Tibial nerve (tissue), 4 donors: ENCODE data around the gene RMI2.

Source experiments
- EP300 ChIP-seq, 2 donors: sonication (generic); formaldehyde crosslinking; IDR thresholded peaks; one replicate each; pipeline ENCODE4 v1.6.1; 2017; ENCODE audit warnings: antibody characterized with exemption in 2 of 2, mild to moderate bottlenecking in 1 of 2
- POLR2A ChIP-seq, 2 donors: fragments of 450-650 bp; IDR thresholded peaks; one replicate each; pipeline ENCODE4 v1.6.1; 2017; ENCODE audit warnings: antibody characterized with exemption in 2 of 2, mild to moderate bottlenecking in 2 of 2, moderate library complexity in 2 of 2
- TF ChIP-seq, protein P1 (sequence below), 5 experiments: fragments of 200-600 bp in 3 of 5; fragments of 450-650 bp in 2 of 5; sonication (generic) in 3 of 5; IDR thresholded peaks; one replicate each; pipeline ENCODE4 v1.5.1; 2016 to 2019; ENCODE audit warnings: antibody characterized with exemption in 5 of 5, mild to moderate bottlenecking in 3 of 5, moderate library complexity in 2 of 5

DNA sequence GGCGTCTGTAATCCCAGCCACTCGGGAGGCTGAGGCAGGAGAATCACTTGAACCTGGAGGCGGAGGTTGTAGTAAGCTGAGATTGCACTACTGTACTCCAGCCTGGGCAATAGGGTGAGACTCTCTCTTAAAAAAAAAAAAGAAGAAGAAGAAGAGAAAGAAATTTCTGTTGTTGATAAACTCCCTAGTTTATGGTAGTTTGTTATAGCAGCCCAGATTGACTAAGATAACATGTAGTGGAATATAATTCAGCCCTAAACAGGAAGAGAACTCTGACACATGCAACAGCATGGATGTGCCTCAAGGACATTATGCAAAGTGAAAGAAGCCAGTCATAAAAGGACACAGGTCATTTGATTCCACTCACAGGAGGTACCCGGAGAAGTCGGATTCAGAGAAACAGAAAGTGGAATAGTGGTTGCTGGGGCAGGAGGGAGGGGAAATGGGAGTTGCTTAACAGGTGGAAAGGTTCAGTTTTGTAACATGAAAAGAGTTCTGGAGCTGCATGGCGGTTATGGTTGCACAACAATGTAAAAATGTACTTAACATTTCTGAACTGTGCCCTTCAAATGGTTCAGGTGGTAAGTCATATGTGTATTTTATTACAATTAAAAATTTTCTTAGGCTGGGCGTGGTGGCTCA is 38.1 kb upstream of the RMI2 start:
- TF ChIP-seq, protein P1, sequence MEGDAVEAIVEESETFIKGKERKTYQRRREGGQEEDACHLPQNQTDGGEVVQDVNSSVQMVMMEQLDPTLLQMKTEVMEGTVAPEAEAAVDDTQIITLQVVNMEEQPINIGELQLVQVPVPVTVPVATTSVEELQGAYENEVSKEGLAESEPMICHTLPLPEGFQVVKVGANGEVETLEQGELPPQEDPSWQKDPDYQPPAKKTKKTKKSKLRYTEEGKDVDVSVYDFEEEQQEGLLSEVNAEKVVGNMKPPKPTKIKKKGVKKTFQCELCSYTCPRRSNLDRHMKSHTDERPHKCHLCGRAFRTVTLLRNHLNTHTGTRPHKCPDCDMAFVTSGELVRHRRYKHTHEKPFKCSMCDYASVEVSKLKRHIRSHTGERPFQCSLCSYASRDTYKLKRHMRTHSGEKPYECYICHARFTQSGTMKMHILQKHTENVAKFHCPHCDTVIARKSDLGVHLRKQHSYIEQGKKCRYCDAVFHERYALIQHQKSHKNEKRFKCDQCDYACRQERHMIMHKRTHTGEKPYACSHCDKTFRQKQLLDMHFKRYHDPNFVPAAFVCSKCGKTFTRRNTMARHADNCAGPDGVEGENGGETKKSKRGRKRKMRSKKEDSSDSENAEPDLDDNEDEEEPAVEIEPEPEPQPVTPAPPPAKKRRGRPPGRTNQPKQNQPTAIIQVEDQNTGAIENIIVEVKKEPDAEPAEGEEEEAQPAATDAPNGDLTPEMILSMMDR (IDR thresholded peaks at IDR 0.05): no peak
- no peak for TF ChIP-seq EP300 (IDR thresholded peaks at IDR 0.05)
- no peak for TF ChIP-seq POLR2A (IDR thresholded peaks at IDR 0.05)
